ENCODE data around the gene P2RX7. TPM values are rescaled to one million over a fixed set of nuclear protein-coding genes. Genes with fewer than 3 reads are reported as not detected.
A peak's percentile ranks its signal among the peaks of the same experiment; 100 is the strongest.

Gene P2RX7
- polyA plus RNA-seq, 3 donors = 12.3 to 66.3 (median 20.5) TPM

- H3K9me3 ChIP-seq (replicated peaks in 1 of 2; ENCODE audit: control insufficient read depth in 1 of 2, insufficient read depth in 1 of 2, low read length in 2 of 2) = peaks cover 0 to 7% of the 10 kb centered on the region in 2 donors
- intact Hi-C loops (cut with micrococcal nuclease) = loop anchor here (5.0 kb wide), 3 partner anchors 35 to 45 kb away; partner anchors contain the start of genes P2RX4 (in 1 of the 2) and P2RX7 (in 1 of the 2)
- DNase-seq = peak in 2 of 3 donors; percentile 25 to 36
- H3K27ac ChIP-seq (ENCODE audit: low read depth in 1 of 2, low read length in 2 of 2) = peak overlapping the region in 1 of 2 donors; percentile 42
- peaks cover 28% of the 10 kb centered on the region in 2 donors for H3K4me1 ChIP-seq (ENCODE audit: control insufficient read depth in 1 of 2, insufficient read depth in 2 of 2, low read length in 2 of 2)
- H3K9me3 Mint-ChIP-seq = peaks cover 0 to 9% (median 2%) of the 10 kb centered on the region in 7 donors
- H3K36me3 Mint-ChIP-seq = peaks cover 70 to 83% of the 10 kb centered on the region in 2 donors
- no peak overlapping the region for H3K4me2 ChIP-seq (replicated peaks; ENCODE audit: extremely low read depth, low read length, poor library complexity, severe bottlenecking)
- H4K20me1 ChIP-seq (ENCODE audit: insufficient read depth, low read length) = no peaks in the 10 kb centered on the region
- peaks cover 31% of the 10 kb centered on the region for H3K4me1 Mint-ChIP-seq
- no peaks in the 10 kb centered on the region for H3K27me3 ChIP-seq (ENCODE audit: control insufficient read depth in 2 of 2, insufficient read depth in 2 of 2, low read length in 2 of 2)
- H3K9ac ChIP-seq (ENCODE audit: insufficient read depth, low read length, poor library complexity, severe bottlenecking) = no peak overlapping the region
- no peak overlapping the region for H3K4me3 ChIP-seq (replicated peaks in 1 of 3; ENCODE audit: low read depth in 2 of 3, low read length in 3 of 3)
- H3K27me3 Mint-ChIP-seq (ENCODE audit: low read depth in 3 of 3) = peaks cover 0 to 6% (median 0%) of the 10 kb centered on the region in 3 donors
- H3K79me2 ChIP-seq (ENCODE audit: insufficient read depth, low read length) = no peaks in the 10 kb centered on the region
- peaks cover 46 to 89% of the 10 kb centered on the region in 2 donors for H3K36me3 ChIP-seq (replicated peaks in 1 of 2; ENCODE audit: control insufficient read depth in 1 of 2, insufficient read depth in 2 of 2, low read length in 2 of 2)
- H2AFZ ChIP-seq (ENCODE audit: insufficient read depth, low read depth, low read length, poor library complexity, severe bottlenecking) = no peak overlapping the region
- peak overlapping the region; percentile 61 to 90 (median 78) for H3K27ac Mint-ChIP-seq
- TF ChIP-seq, protein P1, sequence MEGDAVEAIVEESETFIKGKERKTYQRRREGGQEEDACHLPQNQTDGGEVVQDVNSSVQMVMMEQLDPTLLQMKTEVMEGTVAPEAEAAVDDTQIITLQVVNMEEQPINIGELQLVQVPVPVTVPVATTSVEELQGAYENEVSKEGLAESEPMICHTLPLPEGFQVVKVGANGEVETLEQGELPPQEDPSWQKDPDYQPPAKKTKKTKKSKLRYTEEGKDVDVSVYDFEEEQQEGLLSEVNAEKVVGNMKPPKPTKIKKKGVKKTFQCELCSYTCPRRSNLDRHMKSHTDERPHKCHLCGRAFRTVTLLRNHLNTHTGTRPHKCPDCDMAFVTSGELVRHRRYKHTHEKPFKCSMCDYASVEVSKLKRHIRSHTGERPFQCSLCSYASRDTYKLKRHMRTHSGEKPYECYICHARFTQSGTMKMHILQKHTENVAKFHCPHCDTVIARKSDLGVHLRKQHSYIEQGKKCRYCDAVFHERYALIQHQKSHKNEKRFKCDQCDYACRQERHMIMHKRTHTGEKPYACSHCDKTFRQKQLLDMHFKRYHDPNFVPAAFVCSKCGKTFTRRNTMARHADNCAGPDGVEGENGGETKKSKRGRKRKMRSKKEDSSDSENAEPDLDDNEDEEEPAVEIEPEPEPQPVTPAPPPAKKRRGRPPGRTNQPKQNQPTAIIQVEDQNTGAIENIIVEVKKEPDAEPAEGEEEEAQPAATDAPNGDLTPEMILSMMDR (IDR thresholded peaks at IDR 0.05) = no peak
- WGBS (ENCODE audit: insufficient coverage) = 63% methylated on average over 13 of the region's 19 CpGs
- no peak overlapping the region for H3K4me3 Mint-ChIP-seq
These were observed 44.3 kb downstream of the P2RX7 start for GRCh38 chr12:121176826-121177529.

GRCh38 chr12:121181181-121181580 is 48.5 kb downstream of the P2RX7 start:
- Histone ChIP-seq H3K4me1 (ENCODE audit: control insufficient read depth in 1 of 2, insufficient read depth in 2 of 2, low read length in 2 of 2) (peaks cover 33% of the 10 kb centered on the region in 2 donors), H3K4me2 (replicated peaks; ENCODE audit: extremely low read depth, low read length, poor library complexity, severe bottlenecking) (no peak overlapping the region), H3K4me3 (replicated peaks in 1 of 3; ENCODE audit: low read depth in 2 of 3, low read length in 3 of 3) (no peak overlapping the region), H4K20me1 (ENCODE audit: insufficient read depth, low read length) (no peaks in the 10 kb centered on the region), H3K27me3 (ENCODE audit: control insufficient read depth in 2 of 2, insufficient read depth in 2 of 2, low read length in 2 of 2) (no peaks in the 10 kb centered on the region), H3K27ac (ENCODE audit: low read depth in 1 of 2, low read length in 2 of 2) (no peak overlapping the region), H3K36me3 (replicated peaks in 1 of 2; ENCODE audit: control insufficient read depth in 1 of 2, insufficient read depth in 2 of 2, low read length in 2 of 2) (peaks cover 48 to 86% of the 10 kb centered on the region in 2 donors), H3K9me3 (replicated peaks in 1 of 2; ENCODE audit: control insufficient read depth in 1 of 2, insufficient read depth in 1 of 2, low read length in 2 of 2) (peaks cover 0 to 7% of the 10 kb centered on the region in 2 donors), H3K79me2 (ENCODE audit: insufficient read depth, low read length) (peaks cover 2% of the 10 kb centered on the region), H2AFZ (ENCODE audit: insufficient read depth, low read depth, low read length, poor library complexity, severe bottlenecking) (no peak overlapping the region), H3K9ac (ENCODE audit: insufficient read depth, low read length, poor library complexity, severe bottlenecking) (no peak overlapping the region)
- TF ChIP-seq, protein P1 (IDR thresholded peaks at IDR 0.05) = no peak
- Mint-ChIP-seq H3K36me3 (peaks cover 58 to 78% of the 10 kb centered on the region in 2 donors), H3K27ac (no peak overlapping the region), H3K27me3 (ENCODE audit: low read depth in 3 of 3) (peaks cover 0 to 4% (median 0%) of the 10 kb centered on the region in 3 donors), H3K4me1 (peaks cover 28% of the 10 kb centered on the region), H3K4me3 (no peak overlapping the region), H3K9me3 (peaks cover 0 to 10% (median 2%) of the 10 kb centered on the region in 7 donors)
- WGBS (ENCODE audit: insufficient coverage) = 68% methylated on average over 2 of the region's 3 CpGs
- intact Hi-C loops (cut with micrococcal nuclease) = no loop called here
- no peak for DNase-seq
